ENCODE measurements around the gene IFITM5.

The IFITM5 gene

DNA sequence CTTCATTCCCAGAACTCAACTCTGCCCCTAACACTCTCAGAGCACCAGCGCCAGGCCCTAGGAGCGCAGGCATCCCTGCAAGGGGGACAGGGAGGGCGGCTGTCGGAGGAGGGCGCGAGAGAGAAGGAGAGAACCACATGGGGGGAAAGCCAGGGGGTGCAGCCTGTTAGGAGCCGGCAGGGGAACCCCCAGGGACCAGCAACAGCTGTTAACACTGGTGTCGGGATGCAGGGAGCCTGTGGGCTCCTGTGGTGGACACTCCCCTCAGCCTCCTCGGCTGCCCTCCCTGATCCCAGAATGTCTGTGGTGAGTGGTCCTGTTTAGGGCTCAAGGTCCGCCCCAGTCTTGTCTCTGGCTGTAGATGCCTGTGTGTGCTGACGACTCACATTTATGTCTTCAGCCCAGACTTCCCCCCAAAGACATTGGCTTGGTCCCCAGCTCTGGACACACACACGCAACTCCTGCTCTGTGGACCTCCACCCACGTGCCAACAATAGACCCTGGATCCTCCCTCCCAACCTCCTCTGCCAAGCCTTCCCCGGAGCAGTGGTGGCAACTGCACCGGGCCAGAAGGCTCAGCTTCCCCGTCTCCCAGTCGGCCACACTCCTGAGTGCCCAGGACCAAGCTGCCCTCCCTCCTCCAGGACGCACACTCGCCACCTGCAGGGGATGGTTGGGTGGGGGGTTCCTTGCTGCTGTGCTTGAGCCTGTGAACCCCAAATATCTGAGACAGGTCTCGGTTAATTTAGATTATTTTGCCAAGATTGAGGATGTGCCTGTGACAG, 817 bp upstream of the IFITM5 start:
- no peak for DNase-seq (ENCODE audit: low read depth in 1 of 2, low spot score in 1 of 2)
- in situ Hi-C loops (cut with HindIII; ENCODE audit: low pct_unique_long_range_greater_than_20kb, low sequenced_read_pairs), result no loop called here
- TF ChIP-seq JUND (IDR thresholded peaks at IDR 0.05; ENCODE audit: low read depth), result no peak

- in situ Hi-C loops (cut with HindIII; ENCODE audit: low pct_unique_long_range_greater_than_20kb, low sequenced_read_pairs), result no loop called here
- DNase-seq (ENCODE audit: low read depth in 1 of 2, low spot score in 1 of 2), result no peak
- no peak for TF ChIP-seq JUND (IDR thresholded peaks at IDR 0.05; ENCODE audit: low read depth)
Observed at GRCh38 chr11:298406-299065, 790 bp downstream of the IFITM5 start.

- TF ChIP-seq JUND (IDR thresholded peaks at IDR 0.05; ENCODE audit: low read depth), result no peak
- no peak for DNase-seq (ENCODE audit: low read depth in 1 of 2, low spot score in 1 of 2)
- in situ Hi-C loops (cut with HindIII; ENCODE audit: low pct_unique_long_range_greater_than_20kb, low sequenced_read_pairs), result no loop called here
Observed at GRCh38 chr11:297586-298405, 1.5 kb downstream of the IFITM5 start.

DNA sequence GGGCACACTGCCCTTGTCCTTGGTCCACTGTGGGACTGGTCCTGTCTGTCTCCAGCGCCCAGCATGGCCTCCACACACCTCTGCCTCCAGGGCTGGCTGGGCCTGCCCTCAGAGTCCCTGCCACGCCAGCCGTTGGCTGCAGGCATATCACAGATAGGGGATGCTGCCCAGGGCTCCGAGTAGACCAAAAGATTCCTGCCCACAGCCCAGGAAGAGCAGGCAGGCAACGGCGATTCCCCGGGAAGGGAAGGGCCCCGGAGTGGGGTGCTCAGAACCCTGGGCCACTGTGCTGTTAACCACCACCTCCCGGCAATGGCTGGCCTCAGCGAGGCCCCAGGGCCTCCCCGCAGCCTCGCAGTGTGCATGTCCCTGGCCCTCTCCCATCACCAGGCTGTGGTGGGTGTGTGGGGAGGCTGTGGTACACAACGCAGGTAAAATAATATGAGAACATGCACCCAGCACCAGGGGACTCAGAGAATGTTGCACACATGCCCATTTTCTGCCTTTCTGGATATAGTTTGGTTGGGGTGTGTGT, 2.2 kb downstream of the IFITM5 start:
- in situ Hi-C loops (cut with HindIII; ENCODE audit: low pct_unique_long_range_greater_than_20kb, low sequenced_read_pairs), result no loop called here
- DNase-seq (ENCODE audit: low read depth in 1 of 2, low spot score in 1 of 2), result no peak
- TF ChIP-seq JUND (IDR thresholded peaks at IDR 0.05; ENCODE audit: low read depth), result no peak

- no peak for TF ChIP-seq JUND (IDR thresholded peaks at IDR 0.05; ENCODE audit: low read depth)
- no peak for DNase-seq (ENCODE audit: low read depth in 1 of 2, low spot score in 1 of 2)
- in situ Hi-C loops (cut with HindIII; ENCODE audit: low pct_unique_long_range_greater_than_20kb, low sequenced_read_pairs), result no loop called here
Observed at GRCh38 chr11:296171-297050, 2.9 kb downstream of the IFITM5 start.

- no peak for TF ChIP-seq JUND (IDR thresholded peaks at IDR 0.05; ENCODE audit: low read depth)
- in situ Hi-C loops (cut with HindIII; ENCODE audit: low pct_unique_long_range_greater_than_20kb, low sequenced_read_pairs), result no loop called here
- no peak for DNase-seq (ENCODE audit: low read depth in 1 of 2, low spot score in 1 of 2)
Observed at GRCh38 chr11:295351-296170, 3.8 kb downstream of the IFITM5 start.

- in situ Hi-C loops (cut with HindIII; ENCODE audit: low pct_unique_long_range_greater_than_20kb, low sequenced_read_pairs), result no loop called here
- TF ChIP-seq JUND (IDR thresholded peaks at IDR 0.05; ENCODE audit: low read depth), result no peak
Observed at GRCh38 chr11:294780-295179, 4.5 kb downstream of the IFITM5 start.

GRCh38 chr11:293852-294661, 5.3 kb downstream of the IFITM5 start:
- no peak for TF ChIP-seq JUND (IDR thresholded peaks at IDR 0.05; ENCODE audit: low read depth)
- in situ Hi-C loops (cut with HindIII; ENCODE audit: low pct_unique_long_range_greater_than_20kb, low sequenced_read_pairs), result no loop called here
- DNase-seq (ENCODE audit: low read depth in 1 of 2, low spot score in 1 of 2), result no peak

More at GRCh38 chr11:294780-295179, 4.5 kb downstream of the IFITM5 start:
- no peak for DNase-seq (ENCODE audit: low read depth in 1 of 2, low spot score in 1 of 2)

- no peak for TF ChIP-seq JUND (IDR thresholded peaks at IDR 0.05; ENCODE audit: low read depth)
- DNase-seq (ENCODE audit: low read depth in 1 of 2, low spot score in 1 of 2), result no peak
- in situ Hi-C loops (cut with HindIII; ENCODE audit: low pct_unique_long_range_greater_than_20kb, low sequenced_read_pairs), result no loop called here
Observed at GRCh38 chr11:293271-293851, 6.0 kb downstream of the IFITM5 start.
